ENCODE results near the gene PGGHG.
"Not testable (repeated sequence)": the region's sequence is repeated elsewhere in the genome, so short reads cannot be mapped to it uniquely, and the experiment has no call there.

DNA sequence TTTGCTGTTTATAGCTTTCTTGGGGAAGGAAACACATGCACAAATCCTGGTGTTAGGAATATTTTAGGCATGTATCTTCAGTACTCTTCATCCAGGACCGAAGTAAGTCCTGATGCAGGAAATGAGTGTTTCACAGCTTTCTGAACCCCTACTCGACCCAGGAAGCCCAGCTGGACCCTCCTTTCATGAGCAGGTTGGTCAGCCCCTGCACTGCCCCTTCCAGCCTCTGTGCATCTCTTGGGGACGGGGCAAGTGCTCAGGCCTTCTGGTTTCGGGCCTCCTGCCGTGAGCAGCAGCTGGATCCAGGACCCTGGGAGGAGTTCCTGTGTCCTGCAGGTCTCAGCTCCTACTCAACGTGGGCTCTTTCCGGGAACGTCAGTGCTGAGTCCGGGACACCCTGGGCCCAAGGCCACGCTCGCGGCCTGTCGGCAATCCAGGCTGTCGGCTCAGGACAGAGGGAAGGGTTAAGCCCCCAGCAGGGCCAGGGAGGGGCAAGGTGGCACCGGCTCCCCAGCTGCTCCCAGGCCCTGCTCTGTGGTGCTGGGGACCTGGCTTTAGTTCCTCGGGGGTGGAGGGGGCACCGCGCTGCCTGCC lies 21.1 kb downstream of the PGGHG start:
- TF ChIP-seq, protein P1, sequence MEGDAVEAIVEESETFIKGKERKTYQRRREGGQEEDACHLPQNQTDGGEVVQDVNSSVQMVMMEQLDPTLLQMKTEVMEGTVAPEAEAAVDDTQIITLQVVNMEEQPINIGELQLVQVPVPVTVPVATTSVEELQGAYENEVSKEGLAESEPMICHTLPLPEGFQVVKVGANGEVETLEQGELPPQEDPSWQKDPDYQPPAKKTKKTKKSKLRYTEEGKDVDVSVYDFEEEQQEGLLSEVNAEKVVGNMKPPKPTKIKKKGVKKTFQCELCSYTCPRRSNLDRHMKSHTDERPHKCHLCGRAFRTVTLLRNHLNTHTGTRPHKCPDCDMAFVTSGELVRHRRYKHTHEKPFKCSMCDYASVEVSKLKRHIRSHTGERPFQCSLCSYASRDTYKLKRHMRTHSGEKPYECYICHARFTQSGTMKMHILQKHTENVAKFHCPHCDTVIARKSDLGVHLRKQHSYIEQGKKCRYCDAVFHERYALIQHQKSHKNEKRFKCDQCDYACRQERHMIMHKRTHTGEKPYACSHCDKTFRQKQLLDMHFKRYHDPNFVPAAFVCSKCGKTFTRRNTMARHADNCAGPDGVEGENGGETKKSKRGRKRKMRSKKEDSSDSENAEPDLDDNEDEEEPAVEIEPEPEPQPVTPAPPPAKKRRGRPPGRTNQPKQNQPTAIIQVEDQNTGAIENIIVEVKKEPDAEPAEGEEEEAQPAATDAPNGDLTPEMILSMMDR (IDR thresholded peaks at IDR 0.05) = not testable (repeated sequence)
- TF ChIP-seq EP300 (IDR thresholded peaks at IDR 0.05) = not testable (repeated sequence)
